K562 (cell line): ENCODE data around the gene GNG7. TPM values are rescaled to one million over a fixed set of nuclear protein-coding genes. Genes with fewer than 3 reads are reported as not detected.
A peak's percentile ranks its signal among the peaks of the same experiment; 100 is the strongest.

Experiments used
- ATAC-seq: fragments of 200-7000 bp; cut with Tn5 transposase; 3 replicates; pipeline ENCODE4 v1.9.1; 2020; ENCODE audit warnings: moderate library complexity
- BruUV-seq: library from RNA; stranded (reverse); fragments of 400-500 nt; replicated peaks from 2 replicates; lab custom pipeline; 2021; lab: Mats Ljungman, UMichigan
- CTCF ChIA-PET: fragments of 300-600 bp; formaldehyde crosslinking; extraction: SDS; loops from one replicate; lab custom pipeline; 2021; ENCODE audit warnings: low intra/inter-chr PET ratio; lab: Yijun Ruan, JAX
- POLR2A ChIA-PET: fragments of 300-600, 350-650 bp; sonication (Branson Sonifier 250); formaldehyde crosslinking; extraction: SDS; loops from one replicate; lab custom pipeline; 2021; ENCODE audit warnings: antibody characterized with exemption, inconsistent platforms; lab: Yijun Ruan, JAX
- DNase-seq, 4 experiments: peaks; one replicate each; pipeline versions ENCODE4 v3.0.0 to v3.0.0-alpha.2; 2011 to 2018; ENCODE audit warnings: low spot score in 3 of 4, mixed read lengths in 3 of 4; ENCODE audit errors: extremely low read depth in 1 of 4
- FAIRE-seq: peaks from 2 replicates; lab custom pipeline; 2011; peaks lifted over from hg19 to GRCh38; lab: Jason Lieb, UNC
- H2AFZ ChIP-seq: 2 replicates; pipeline ENCODE4 v1.6.0; 2011; ENCODE audit warnings: low read depth, low read length, control low read depth, inconsistent platforms
- H3K27ac ChIP-seq: fragments of 200-600 bp; 3 replicates; pipeline ENCODE4 v1.8.0; 2011; ENCODE audit warnings: low read depth, mild to moderate bottlenecking, control low read depth, inconsistent platforms, low read length, moderate library complexity, mixed read lengths; ENCODE audit errors: extremely low read depth
- H3K27me3 ChIP-seq, 2 experiments: fragments of 300-600 bp in 1 of 2; 2 replicates in 1 of 2; 3 replicates in 1 of 2; pipeline versions ENCODE4 v1.6.0 to v1.8.0; 2011; ENCODE audit warnings: inconsistent platforms in 2 of 2, low read length in 2 of 2, mild to moderate bottlenecking in 1 of 2, mixed read lengths in 1 of 2, moderate library complexity in 1 of 2; ENCODE audit not compliant: control insufficient read depth in 2 of 2, insufficient read depth in 2 of 2
- H3K36me3 ChIP-seq: fragments of 300-600 bp; 3 replicates; pipeline ENCODE4 v1.8.0; 2011; ENCODE audit warnings: mild to moderate bottlenecking, low read length, inconsistent platforms; ENCODE audit not compliant: control insufficient read depth, insufficient read depth
- H3K4me1 ChIP-seq, 2 experiments: fragments of 200-600 bp in 1 of 2; replicated peaks in 1 of 2; 2 replicates in 1 of 2; 3 replicates in 1 of 2; pipeline versions ENCODE4 v1.5.1 to v1.8.0; 2011; ENCODE audit warnings: inconsistent platforms in 2 of 2, low read length in 2 of 2, mild to moderate bottlenecking in 1 of 2, mixed read lengths in 1 of 2, moderate library complexity in 1 of 2; ENCODE audit not compliant: control insufficient read depth in 2 of 2, insufficient read depth in 2 of 2
- H3K4me2 ChIP-seq: 2 replicates; pipeline ENCODE4 v1.6.1; 2011; ENCODE audit warnings: low read length, control low read depth, inconsistent platforms, mixed read lengths; ENCODE audit not compliant: insufficient read depth
- H3K4me3 ChIP-seq: fragments of 200-600 bp; sonication (generic), shearing (Covaris generic); 2 replicates; pipeline ENCODE4 v1.5.1; 2016; ENCODE audit warnings: control low read depth, inconsistent platforms
- H3K79me2 ChIP-seq: fragments of 200-600 bp; 3 replicates; pipeline ENCODE4 v1.8.0; 2011; ENCODE audit warnings: low read length, inconsistent platforms; ENCODE audit not compliant: control insufficient read depth, insufficient read depth
- H3K9ac ChIP-seq, 2 experiments: 2 replicates each; pipeline versions ENCODE4 v1.6.0 to v1.6.1; 2011; ENCODE audit warnings: low read depth in 2 of 2, low read length in 2 of 2, control low read depth in 1 of 2, inconsistent platforms in 1 of 2, mild to moderate bottlenecking in 1 of 2, mixed read lengths in 1 of 2; ENCODE audit not compliant: insufficient read depth in 1 of 2
- H3K9me1 ChIP-seq: one replicate; pipeline ENCODE4 v1.6.0; 2011; ENCODE audit warnings: inconsistent platforms, mild to moderate bottlenecking, low read length, moderate library complexity; ENCODE audit not compliant: control insufficient read depth, insufficient read depth
- H3K9me3 ChIP-seq: replicated peaks from 2 replicates; pipeline ENCODE4 v1.5.1; 2011; ENCODE audit warnings: low read depth, low read length, inconsistent platforms; ENCODE audit not compliant: control insufficient read depth, insufficient read depth
- H4K20me1 ChIP-seq: replicated peaks from 2 replicates; pipeline ENCODE4 v1.6.1; 2011; ENCODE audit warnings: low read length, inconsistent platforms, mixed read lengths; ENCODE audit not compliant: control insufficient read depth, insufficient read depth
- ADNP ChIP-seq: fragments of 200-800 bp; sonication (Bioruptor generic); IDR thresholded peaks from 2 replicates; pipeline ENCODE4 v1.6.1; 2016; ENCODE audit warnings: missing genetic modification characterization, missing compliant biosample characterization
- ATF7 ChIP-seq: fragments of 450-650 bp; IDR thresholded peaks from 2 replicates; pipeline ENCODE4 v1.7.1; 2014; ENCODE audit warnings: mild to moderate bottlenecking, moderate library complexity
- HDAC1 ChIP-seq, 2 experiments: fragments of 450-650 bp; IDR thresholded peaks; 2 replicates each; pipeline ENCODE4 v1.6.1; 2016 to 2017; ENCODE audit warnings: inconsistent platforms in 1 of 2, mild to moderate bottlenecking in 1 of 2, moderate library complexity in 1 of 2
- KDM1A ChIP-seq, 2 experiments: fragments of 450-650 bp; IDR thresholded peaks; 2 replicates each; pipeline ENCODE4 v1.6.1; 2016; ENCODE audit warnings: mild to moderate bottlenecking in 2 of 2
- NFIC ChIP-seq: fragments of 450-650 bp; IDR thresholded peaks from 2 replicates; pipeline ENCODE4 v1.6.1; 2017; ENCODE audit warnings: mild to moderate bottlenecking, inconsistent platforms
- RCOR1 ChIP-seq, 2 experiments: IDR thresholded peaks; 2 replicates each; pipeline ENCODE4 v1.6.1; 2012; ENCODE audit warnings: low read depth in 2 of 2, low read length in 2 of 2, borderline replicate concordance in 1 of 2, improper control_type of control experiment in 1 of 2
- TEAD2 ChIP-seq: fragments of 450-650 bp; IDR thresholded peaks from 2 replicates; pipeline ENCODE4 v1.6.1; 2016; ENCODE audit warnings: missing genetic modification characterization, control low read depth, missing compliant biosample characterization
- XRCC5 ChIP-seq: fragments of 200-400 bp; formaldehyde crosslinking; IDR thresholded peaks from 2 replicates; pipeline ENCODE4 v1.6.1; 2017; ENCODE audit warnings: low read depth, mild to moderate bottlenecking, low read length
- ZBTB33 ChIP-seq: sonication (generic); formaldehyde crosslinking; IDR thresholded peaks from 2 replicates; pipeline ENCODE4 v1.8.1; 2023; ENCODE audit warnings: mild to moderate bottlenecking, missing genetic modification reagents
- ZBTB9 ChIP-seq: fragments of 450-650 bp; formaldehyde crosslinking; IDR thresholded peaks from 2 replicates; pipeline ENCODE4 v1.4.0; 2020; ENCODE audit warnings: mild to moderate bottlenecking, moderate library complexity
- ZNF143 ChIP-seq: sonication (generic); formaldehyde crosslinking; IDR thresholded peaks from 2 replicates; pipeline ENCODE4 v1.9.0; 2022; ENCODE audit warnings: mild to moderate bottlenecking, missing genetic modification reagents
- WGBS: fragments of 100-300 bp; shearing (Covaris generic); methylation state at CpG from one replicate; pipeline ENCODE4 v1.1.6; 2016; ENCODE audit warnings: low coverage, mixed read lengths; ENCODE audit not compliant: insufficient coverage; ENCODE audit errors: missing lambda C conversion rate; 5-methylcytosine and 5-hydroxymethylcytosine counted together
- in situ Hi-C: fragments of 300-500 bp; cut with MboI; formaldehyde crosslinking; loops from 4 replicates; pipeline ENCODE4 v1.15.0; 2018; ENCODE audit warnings: inconsistent platforms, mixed read lengths
- intact Hi-C: fragments of 100-400 bp; cut with micrococcal nuclease; formaldehyde crosslinking; loops from 2 replicates; pipeline ENCODE4 v1.14.2; 2022
- polyA plus RNA-seq, 8 experiments: library from polyadenylated mRNA; depleted of rRNA in 4 of 8; stranded (reverse) in 5 of 8; unstranded in 3 of 8; fragments of >200 nt; fragmentation: Nextera tagmentation in 2 of 8; fragmentation: Illumina TruSeq in 1 of 8; extraction: Ambion mirVana in 2 of 8; extraction: Trizol in 1 of 8; gene quantifications; 2 replicates each; pipeline versions ENCODE4 v1.2.1 to v1.2.3, GENCODE V29; 2011 to 2014; ENCODE audit warnings: inconsistent platforms in 1 of 8, missing spikeins in 1 of 8
- total RNA-seq, 7 experiments: library from RNA; depleted of rRNA in 6 of 7; stranded (reverse); fragments of >200 nt in 6 of 7; fragmentation: Illumina TruSeq in 2 of 7; extraction: Trizol in 2 of 7; gene quantifications; 2 replicates each; pipeline versions ENCODE4 v1.2.1 to v1.2.3, GENCODE V29; 2011 to 2021; ENCODE audit warnings: low replicate concordance in 1 of 7

The GNG7 gene
- total and polyA plus RNA-seq, 9 of the 15 experiments (the other 6 are each of a cell fraction or from before 2014, with no cell fraction given), result 0.01 to 0.20 (median 0.06) TPM; not detected in 1

GRCh38 chr19:2462635-2463421, 239.7 kb downstream of the GNG7 start:
- H3K27me3 ChIP-seq, result no peaks in the 10 kb centered on the region
- H4K20me1 ChIP-seq, result no peaks in the 10 kb centered on the region
- H3K9me3 ChIP-seq, result no peaks in the 10 kb centered on the region
- no peak overlapping the region for H2AFZ ChIP-seq
- ChIA-PET POLR2A (interaction anchor here (0.7 to 3.4 kb wide), 3 partner anchors 9 to 356 kb away, joined by 3 to 15 read pairs (median 4); partner anchors contain the start of gene GADD45B), CTCF (no interaction called here)
- H3K9me1 ChIP-seq, result no peaks in the 10 kb centered on the region
- H3K36me3 ChIP-seq, result no peaks in the 10 kb centered on the region
- H3K79me2 ChIP-seq, result no peaks in the 10 kb centered on the region
- peaks cover 0 to 20% of the 10 kb centered on the region in 2 experiments; a peak in 2 of 5 replicates for H3K4me1 ChIP-seq
- no peak overlapping the region for H3K4me2 ChIP-seq
- no peak overlapping the region for H3K27ac ChIP-seq
- no peak overlapping the region for H3K9ac ChIP-seq
- BruUV-seq, result no TSS peak
- H3K4me3 ChIP-seq, result no peak overlapping the region
- FAIRE-seq (no peak), DNase-seq (no peak), ATAC-seq (no peak)
- intact Hi-C loops (no loop called here), in situ Hi-C loops (no loop called here)
- 63% methylated on average over 20 of the region's 46 CpGs for WGBS
- TF ChIP-seq RCOR1 (IDR thresholded peaks at IDR 0.05; ENCODE audit: borderline replicate concordance in 1 of 2, low read depth in 2 of 2, low read length in 2 of 2) (no peak), NFIC (peak; percentile 41; the same call in 1 of the 2 replicates), TEAD2 (tag) (0 out of 2 replicates have a peak, but pooled peaks have one; percentile 34), KDM1A (IDR thresholded peaks at IDR 0.05) (peak; percentile 51 to 68; a peak in 3 of 4 replicates), ADNP (tag) (0 out of 2 replicates have a peak, but pooled peaks have one; percentile 21), ZBTB33 (CRISPR knock-in tag) (peak; percentile 39; the same call in 1 of the 2 replicates), ZBTB9 (no peak), HDAC1 (IDR thresholded peaks at IDR 0.05) (no peak), ATF7 (no peak), ZNF143 (CRISPR knock-in tag) (no peak), XRCC5 (no peak)
